ENCODE data around the gene DNAJC2. TPM values are rescaled to one million over a fixed set of nuclear protein-coding genes. Genes with fewer than 3 reads are reported as not detected.

DNAJC2 gene
- total and polyA plus RNA-seq, 8 donors: 12.9 to 56.2 (median 49.1) TPM

DNA sequence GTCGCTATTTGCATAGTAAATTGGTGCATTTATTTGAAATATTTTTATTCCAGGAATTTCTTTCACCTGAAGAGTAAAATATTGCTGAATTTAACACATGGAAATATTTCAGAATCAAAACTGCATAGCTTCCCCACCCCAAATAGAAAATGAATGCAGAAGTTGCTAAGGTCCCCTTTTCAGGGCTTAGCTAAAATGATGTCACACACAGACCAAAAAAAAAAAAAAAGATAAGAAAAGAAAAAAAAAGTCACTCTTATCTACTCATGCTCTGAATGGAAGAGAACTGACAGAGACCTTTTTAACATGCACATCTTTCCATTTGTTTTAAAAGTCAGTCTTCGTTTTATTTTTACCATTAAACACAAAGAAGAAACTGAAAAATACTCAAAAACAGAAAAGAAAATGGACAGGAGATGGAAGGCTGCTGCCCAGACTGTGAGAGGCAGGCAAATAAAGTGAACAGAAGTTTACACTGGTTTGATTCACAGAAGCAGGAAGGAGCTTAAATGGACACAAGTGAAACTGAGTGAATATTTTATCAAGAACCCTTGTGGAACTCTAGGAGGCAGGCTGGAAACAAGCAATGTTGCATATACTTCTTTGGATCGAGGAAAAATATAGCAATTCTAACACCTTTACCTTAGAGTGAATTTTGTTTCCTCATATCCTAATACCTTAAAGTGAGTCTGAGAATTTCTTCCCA, 34.9 kb upstream of the DNAJC2 start:
- TF ChIP-seq, protein P1, sequence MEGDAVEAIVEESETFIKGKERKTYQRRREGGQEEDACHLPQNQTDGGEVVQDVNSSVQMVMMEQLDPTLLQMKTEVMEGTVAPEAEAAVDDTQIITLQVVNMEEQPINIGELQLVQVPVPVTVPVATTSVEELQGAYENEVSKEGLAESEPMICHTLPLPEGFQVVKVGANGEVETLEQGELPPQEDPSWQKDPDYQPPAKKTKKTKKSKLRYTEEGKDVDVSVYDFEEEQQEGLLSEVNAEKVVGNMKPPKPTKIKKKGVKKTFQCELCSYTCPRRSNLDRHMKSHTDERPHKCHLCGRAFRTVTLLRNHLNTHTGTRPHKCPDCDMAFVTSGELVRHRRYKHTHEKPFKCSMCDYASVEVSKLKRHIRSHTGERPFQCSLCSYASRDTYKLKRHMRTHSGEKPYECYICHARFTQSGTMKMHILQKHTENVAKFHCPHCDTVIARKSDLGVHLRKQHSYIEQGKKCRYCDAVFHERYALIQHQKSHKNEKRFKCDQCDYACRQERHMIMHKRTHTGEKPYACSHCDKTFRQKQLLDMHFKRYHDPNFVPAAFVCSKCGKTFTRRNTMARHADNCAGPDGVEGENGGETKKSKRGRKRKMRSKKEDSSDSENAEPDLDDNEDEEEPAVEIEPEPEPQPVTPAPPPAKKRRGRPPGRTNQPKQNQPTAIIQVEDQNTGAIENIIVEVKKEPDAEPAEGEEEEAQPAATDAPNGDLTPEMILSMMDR (IDR thresholded peaks at IDR 0.05): no peak

DNA sequence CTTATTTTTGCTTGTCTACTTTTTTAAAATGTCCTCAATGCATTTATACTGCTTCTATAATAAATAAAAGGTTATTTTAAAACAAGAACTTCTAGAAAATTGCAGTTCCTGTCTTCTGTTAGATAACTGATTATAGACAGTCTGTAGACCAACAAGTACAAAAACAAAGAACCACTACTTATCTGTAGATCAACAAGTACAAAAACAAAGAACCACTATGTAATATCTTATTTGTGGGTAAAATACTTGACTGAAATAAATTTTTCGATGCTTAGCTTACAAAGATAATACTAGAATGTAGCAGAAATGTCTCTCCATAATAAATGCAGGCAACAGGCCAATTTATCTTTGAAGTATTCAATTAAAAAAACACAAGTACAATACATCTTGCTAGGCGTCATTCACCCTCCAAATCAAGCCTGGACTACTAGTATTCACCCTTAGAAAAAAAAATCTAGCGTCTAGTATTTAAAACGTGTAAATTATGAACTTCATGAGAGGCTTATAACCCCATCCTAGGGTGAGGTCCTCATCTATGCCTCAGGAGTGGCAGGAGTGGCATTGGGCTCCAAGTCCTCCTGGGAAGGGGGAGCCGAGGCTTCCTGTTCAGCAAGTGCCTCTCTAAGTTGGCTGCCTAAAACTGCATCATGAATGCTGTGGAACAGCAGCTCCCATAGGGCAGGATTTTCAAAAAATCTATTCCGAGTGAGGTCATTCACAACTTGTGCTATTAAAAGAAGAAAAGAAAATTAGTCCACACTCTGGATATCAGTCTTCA, 29.5 kb upstream of the DNAJC2 start:
- TF ChIP-seq, protein P1 (IDR thresholded peaks at IDR 0.05): no peak
- Histone ChIP-seq H3K4me1 (no peaks in the 10 kb centered on the region), H3K27ac (no peak overlapping the region), H3K4me3 (no peak overlapping the region), H3K9me3 (no peaks in the 10 kb centered on the region), H3K36me3 (peaks cover 0 to 18% of the 10 kb centered on the region in 2 donors), H3K27me3 (no peaks in the 10 kb centered on the region)
- intact Hi-C loops (cut with DNase I): no loop called here
- DNase-seq (no peak), ATAC-seq (no peak)

More for the DNA sequence above, 34.9 kb upstream of the DNAJC2 start:
- intact Hi-C loops (cut with DNase I): no loop called here
- Histone ChIP-seq H3K27me3 (no peaks in the 10 kb centered on the region), H3K36me3 (no peaks in the 10 kb centered on the region), H3K27ac (no peak overlapping the region), H3K4me1 (no peaks in the 10 kb centered on the region), H3K9me3 (no peaks in the 10 kb centered on the region), H3K4me3 (no peak overlapping the region)
- DNase-seq (no peak), ATAC-seq (no peak)

DNA sequence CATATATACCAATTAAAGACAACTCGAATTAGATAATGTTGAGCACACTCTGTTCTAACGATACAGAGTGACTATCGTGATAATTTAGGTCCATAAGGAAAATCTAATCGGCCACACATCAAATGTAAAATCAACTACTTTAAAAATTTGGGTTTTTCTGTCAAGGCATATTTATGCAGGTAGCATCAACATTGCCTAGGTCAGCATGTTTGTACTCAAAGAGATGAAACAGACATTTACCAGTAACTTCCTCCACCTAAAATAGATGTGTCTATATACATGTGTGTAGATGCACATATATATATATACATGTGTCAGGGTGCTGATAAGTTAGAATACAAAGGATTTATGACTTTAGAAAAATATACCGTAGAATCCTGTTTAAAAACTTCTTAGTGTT, 24.9 kb upstream of the DNAJC2 start:
- peaks cover 0 to 64% of the 10 kb centered on the region in 2 donors for H3K36me3 ChIP-seq

DNA sequence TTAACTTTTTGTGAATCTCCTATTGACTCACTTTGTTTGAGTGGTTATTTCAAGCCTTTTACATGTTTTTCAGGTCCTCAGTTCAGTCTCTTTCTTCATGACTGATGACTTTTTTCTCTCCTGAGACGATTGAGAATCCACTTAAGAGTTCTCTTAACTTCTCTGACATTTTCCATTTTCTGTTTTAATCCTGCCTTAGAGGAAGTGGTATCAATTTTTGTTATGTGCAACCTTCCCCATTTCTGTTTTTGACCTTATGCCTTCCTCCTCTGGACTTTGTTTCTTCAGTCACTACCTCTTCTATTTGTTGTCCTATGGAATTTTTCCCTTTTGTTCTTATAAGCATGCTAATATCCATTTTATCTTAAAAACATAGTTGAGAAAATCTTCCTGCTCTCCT, 5.2 kb upstream of the DNAJC2 start:
- TF ChIP-seq, protein P1 (IDR thresholded peaks at IDR 0.05): no peak
- Histone ChIP-seq H3K36me3 (peaks cover 0 to 40% of the 10 kb centered on the region in 2 donors), H3K27ac (peak overlapping the region in 1 of 2 donors; percentile 30), H3K9me3 (no peaks in the 10 kb centered on the region), H3K4me3 (peak overlapping the region in 1 of 2 donors; percentile 65), H3K4me1 (peaks cover 22 to 53% of the 10 kb centered on the region in 2 donors), H3K27me3 (no peaks in the 10 kb centered on the region)
- DNase-seq (no peak), ATAC-seq (no peak)
- intact Hi-C loops (cut with DNase I): no loop called here

More for the DNA sequence above, 24.9 kb upstream of the DNAJC2 start:
- intact Hi-C loops (cut with DNase I): no loop called here
- no peak for DNase-seq
- Histone ChIP-seq H3K9me3 (no peaks in the 10 kb centered on the region), H3K4me1 (no peaks in the 10 kb centered on the region), H3K27ac (no peak overlapping the region), H3K4me3 (no peak overlapping the region), H3K27me3 (no peaks in the 10 kb centered on the region)
- no peak for ATAC-seq
- TF ChIP-seq, protein P1 (IDR thresholded peaks at IDR 0.05): no peak

DNA sequence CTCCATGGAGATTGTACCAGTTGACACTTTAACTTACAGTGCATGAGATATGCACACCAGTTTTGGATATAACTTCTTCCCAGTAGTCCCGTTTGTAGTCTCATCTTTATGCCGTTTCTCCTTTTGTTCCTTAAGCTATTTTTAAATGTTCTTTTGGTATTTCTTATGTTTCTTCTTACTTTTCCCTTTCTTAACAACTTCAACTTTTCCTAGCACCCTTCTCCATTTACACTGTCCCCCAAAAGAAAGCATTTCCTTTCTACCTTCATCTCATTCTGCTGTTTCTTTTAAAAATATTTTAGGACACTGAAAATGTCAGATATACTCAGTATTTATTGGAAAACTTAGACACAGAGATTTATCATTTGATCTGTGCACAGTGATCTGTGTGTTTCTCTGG, 4.4 kb upstream of the DNAJC2 start:
- TF ChIP-seq, protein P1 (IDR thresholded peaks at IDR 0.05): no peak
- Histone ChIP-seq H3K36me3 (peaks cover 0 to 32% of the 10 kb centered on the region in 2 donors), H3K9me3 (no peaks in the 10 kb centered on the region), H3K27me3 (no peaks in the 10 kb centered on the region), H3K4me3 (peak overlapping the region; percentile 65 to 77), H3K27ac (peak overlapping the region in 1 of 2 donors; percentile 84), H3K4me1 (peaks cover 22 to 54% of the 10 kb centered on the region in 2 donors)
- intact Hi-C loops (cut with DNase I): no loop called here
- ATAC-seq: no peak
- no peak for DNase-seq

All from left lung (tissue), 10 donors.